Osteoblast (primary cell): ENCODE data around the gene C2orf76. TPM values are rescaled to one million over a fixed set of nuclear protein-coding genes. Genes with fewer than 3 reads are reported as not detected.

Source experiments
- DNase-seq: peaks from one replicate; pipeline ENCODE4 v3.0.0; 2011; ENCODE audit warnings: low spot score, mixed read lengths; ENCODE audit not compliant: insufficient read length; ENCODE audit errors: missing footprints
- H2AFZ ChIP-seq: 2 replicates; pipeline ENCODE4 v1.6.0; 2011; ENCODE audit warnings: mild to moderate bottlenecking, low read length
- H3K27ac ChIP-seq: 2 replicates; pipeline ENCODE4 v1.5.1; 2011; ENCODE audit warnings: mild to moderate bottlenecking, low read depth, low read length, moderate library complexity
- H3K27me3 ChIP-seq: 2 replicates; pipeline ENCODE4 v1.6.0; 2012; ENCODE audit warnings: mild to moderate bottlenecking, control low read depth, inconsistent platforms, low read length, moderate library complexity; ENCODE audit not compliant: insufficient read depth
- H3K36me3 ChIP-seq: 2 replicates; pipeline ENCODE4 v1.5.1; 2011; ENCODE audit warnings: mild to moderate bottlenecking, low read length, control low read depth, moderate library complexity; ENCODE audit not compliant: insufficient read depth
- H3K4me1 ChIP-seq: 2 replicates; pipeline ENCODE4 v1.5.1; 2011; ENCODE audit warnings: mild to moderate bottlenecking, low read length, control low read depth, moderate library complexity; ENCODE audit not compliant: insufficient read depth
- H3K4me2 ChIP-seq: 2 replicates; pipeline ENCODE4 v1.6.0; 2011; ENCODE audit warnings: mild to moderate bottlenecking, low read length; ENCODE audit not compliant: insufficient read depth
- H3K4me3 ChIP-seq: fragments of 200-600 bp; sonication (generic); 3 replicates; pipeline ENCODE4 v1.5.1; 2012; ENCODE audit warnings: mild to moderate bottlenecking, low read length, inconsistent platforms; ENCODE audit not compliant: insufficient read depth
- H3K79me2 ChIP-seq: 2 replicates; pipeline ENCODE4 v1.6.0; 2012; ENCODE audit warnings: mild to moderate bottlenecking, low read length, control low read depth, inconsistent platforms; ENCODE audit not compliant: insufficient read depth
- H3K9me3 ChIP-seq: 2 replicates; pipeline ENCODE4 v1.5.1; 2011; ENCODE audit warnings: low read depth, low read length, control low read depth
- H4K20me1 ChIP-seq: 2 replicates; pipeline ENCODE4 v1.6.0; 2012; ENCODE audit warnings: mild to moderate bottlenecking, low read length, control low read depth; ENCODE audit not compliant: insufficient read depth
- total RNA-seq: library from RNA; depleted of rRNA; stranded (reverse); fragments of >200 nt; gene quantifications from 2 replicates; pipeline ENCODE4 v1.2.3, GENCODE V29; 2012
- TF ChIP-seq, protein P1 (sequence below): IDR thresholded peaks from 2 replicates; pipeline ENCODE4 v1.5.1; 2011; ENCODE audit warnings: mild to moderate bottlenecking, low read depth, low read length, moderate library complexity; ENCODE audit errors: extremely low read depth

Gene C2orf76
- total RNA-seq, 1 donor: 6.5 TPM

DNA sequence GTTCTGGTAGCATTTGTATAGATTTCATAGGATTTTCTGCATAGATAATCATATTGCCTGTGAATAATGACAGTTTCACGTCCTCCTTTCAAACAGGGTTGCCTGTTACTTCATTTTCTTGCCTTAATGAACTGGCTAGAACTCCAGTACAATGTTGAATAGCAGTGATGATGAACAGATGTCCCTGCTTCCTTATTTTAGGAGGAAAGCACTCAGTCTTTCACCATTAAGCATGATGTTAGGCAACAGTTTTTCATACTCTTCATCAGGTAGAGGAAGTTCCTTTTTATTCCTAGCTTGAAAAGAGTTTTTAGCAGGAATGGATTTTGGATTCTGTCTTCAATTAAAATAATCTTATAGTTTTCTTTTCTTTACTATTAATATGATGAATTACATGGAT, 39.7 kb downstream of the C2orf76 start:
- Histone ChIP-seq H3K79me2 (no peaks in the 10 kb centered on the region), H3K4me1 (no peaks in the 10 kb centered on the region), H3K4me3 (no peak overlapping the region), H3K36me3 (no peaks in the 10 kb centered on the region), H3K9me3 (no peaks in the 10 kb centered on the region), H3K27ac (no peak overlapping the region), H2AFZ (no peak overlapping the region), H4K20me1 (no peaks in the 10 kb centered on the region), H3K27me3 (no peaks in the 10 kb centered on the region), H3K4me2 (no peak overlapping the region)
- DNase-seq: no peak
- TF ChIP-seq, protein P1, sequence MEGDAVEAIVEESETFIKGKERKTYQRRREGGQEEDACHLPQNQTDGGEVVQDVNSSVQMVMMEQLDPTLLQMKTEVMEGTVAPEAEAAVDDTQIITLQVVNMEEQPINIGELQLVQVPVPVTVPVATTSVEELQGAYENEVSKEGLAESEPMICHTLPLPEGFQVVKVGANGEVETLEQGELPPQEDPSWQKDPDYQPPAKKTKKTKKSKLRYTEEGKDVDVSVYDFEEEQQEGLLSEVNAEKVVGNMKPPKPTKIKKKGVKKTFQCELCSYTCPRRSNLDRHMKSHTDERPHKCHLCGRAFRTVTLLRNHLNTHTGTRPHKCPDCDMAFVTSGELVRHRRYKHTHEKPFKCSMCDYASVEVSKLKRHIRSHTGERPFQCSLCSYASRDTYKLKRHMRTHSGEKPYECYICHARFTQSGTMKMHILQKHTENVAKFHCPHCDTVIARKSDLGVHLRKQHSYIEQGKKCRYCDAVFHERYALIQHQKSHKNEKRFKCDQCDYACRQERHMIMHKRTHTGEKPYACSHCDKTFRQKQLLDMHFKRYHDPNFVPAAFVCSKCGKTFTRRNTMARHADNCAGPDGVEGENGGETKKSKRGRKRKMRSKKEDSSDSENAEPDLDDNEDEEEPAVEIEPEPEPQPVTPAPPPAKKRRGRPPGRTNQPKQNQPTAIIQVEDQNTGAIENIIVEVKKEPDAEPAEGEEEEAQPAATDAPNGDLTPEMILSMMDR: no peak

GRCh38 chr2:119324685-119325270, 41.9 kb downstream of the C2orf76 start:
- Histone ChIP-seq H3K27ac (no peak overlapping the region), H3K4me3 (no peak overlapping the region), H3K4me2 (no peak overlapping the region), H3K79me2 (no peaks in the 10 kb centered on the region), H3K4me1 (no peaks in the 10 kb centered on the region), H2AFZ (no peak overlapping the region), H4K20me1 (no peaks in the 10 kb centered on the region), H3K36me3 (no peaks in the 10 kb centered on the region), H3K27me3 (no peaks in the 10 kb centered on the region), H3K9me3 (no peaks in the 10 kb centered on the region)
- no peak for DNase-seq
- TF ChIP-seq, protein P1: no peak

DNA sequence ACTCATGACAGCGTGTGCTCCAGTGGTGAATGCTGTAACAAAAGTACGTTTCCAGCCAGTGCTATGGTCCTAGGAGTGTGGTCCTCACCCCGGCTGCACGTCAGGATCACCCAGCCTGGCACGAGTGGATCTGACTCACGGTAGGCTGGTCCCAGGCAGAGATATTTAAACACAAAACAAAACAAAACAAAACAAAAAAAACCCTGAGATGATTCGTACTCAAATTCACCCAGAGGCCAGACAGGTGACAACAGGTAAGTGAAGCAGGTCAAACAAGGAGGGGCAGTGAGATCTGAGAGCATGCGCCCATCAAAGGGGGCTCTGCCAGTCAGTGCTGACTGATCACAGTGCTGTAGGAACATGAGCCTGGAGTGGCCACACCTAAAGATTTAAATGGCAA, 43.2 kb downstream of the C2orf76 start:
- no peak for DNase-seq
- TF ChIP-seq, protein P1: no peak
- H2AFZ ChIP-seq: no peak overlapping the region
- H4K20me1 ChIP-seq: no peaks in the 10 kb centered on the region
- no peaks in the 10 kb centered on the region for H3K79me2 ChIP-seq
- H3K4me3 ChIP-seq: no peak overlapping the region
- H3K9me3 ChIP-seq: no peaks in the 10 kb centered on the region
- H3K27ac ChIP-seq: no peak overlapping the region
- H3K4me2 ChIP-seq: no peak overlapping the region
- no peaks in the 10 kb centered on the region for H3K36me3 ChIP-seq
- H3K4me1 ChIP-seq: no peaks in the 10 kb centered on the region
- no peaks in the 10 kb centered on the region for H3K27me3 ChIP-seq

- TF ChIP-seq, protein P1: no peak
- Histone ChIP-seq H3K9me3 (no peaks in the 10 kb centered on the region), H3K4me2 (no peak overlapping the region), H3K36me3 (no peaks in the 10 kb centered on the region), H3K4me3 (no peak overlapping the region), H2AFZ (no peak overlapping the region), H4K20me1 (no peaks in the 10 kb centered on the region), H3K79me2 (no peaks in the 10 kb centered on the region), H3K4me1 (peaks cover 7% of the 10 kb centered on the region), H3K27ac (no peak overlapping the region), H3K27me3 (no peaks in the 10 kb centered on the region)
- DNase-seq: no peak
Observed at GRCh38 chr2:119319593-119319992, 47.0 kb downstream of the C2orf76 start.
